HG03196 (cell line): ENCODE measurements around the gene TMEM169.
"Not testable (repeated sequence)": the region's sequence is repeated elsewhere in the genome, so short reads cannot be mapped to it uniquely, and the experiment has no call there.

Experiments
- ATAC-seq: cut with Tn5 transposase; IDR thresholded peaks from one replicate; pipeline ENCODE4 v1.9.1; 2021; ENCODE audit not compliant: unreplicated experiment

TMEM169 gene

GRCh38 chr2:216071111-216071851 lies 10.4 kb upstream of the TMEM169 start:
- no peak for ATAC-seq

- ATAC-seq: no peak
Measured at GRCh38 chr2:216072473-216072872, 9.2 kb upstream of the TMEM169 start.

GRCh38 chr2:216073773-216074172 lies 7.9 kb upstream of the TMEM169 start:
- ATAC-seq: no peak

- no peak for ATAC-seq
Measured at GRCh38 chr2:216074380-216074779, 7.3 kb upstream of the TMEM169 start.

DNA sequence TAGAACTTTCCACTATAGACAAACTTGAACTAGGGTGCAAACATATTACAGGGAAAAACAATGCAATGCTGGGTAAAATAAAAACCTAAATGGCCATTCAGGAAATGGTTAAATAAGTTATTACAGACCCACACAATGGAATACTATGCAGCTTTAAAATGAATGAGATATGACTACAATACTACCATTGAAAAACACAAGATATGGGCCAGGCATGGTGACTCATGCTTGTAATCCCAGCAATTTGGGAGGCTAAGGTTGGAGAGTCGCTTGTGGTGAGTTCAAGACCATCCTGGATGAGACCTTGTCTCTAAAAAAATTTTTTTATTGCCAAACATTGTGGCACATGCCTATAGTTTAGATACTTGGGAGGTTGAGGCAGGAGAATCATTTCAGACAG lies 6.9 kb upstream of the TMEM169 start:
- ATAC-seq: no peak

DNA sequence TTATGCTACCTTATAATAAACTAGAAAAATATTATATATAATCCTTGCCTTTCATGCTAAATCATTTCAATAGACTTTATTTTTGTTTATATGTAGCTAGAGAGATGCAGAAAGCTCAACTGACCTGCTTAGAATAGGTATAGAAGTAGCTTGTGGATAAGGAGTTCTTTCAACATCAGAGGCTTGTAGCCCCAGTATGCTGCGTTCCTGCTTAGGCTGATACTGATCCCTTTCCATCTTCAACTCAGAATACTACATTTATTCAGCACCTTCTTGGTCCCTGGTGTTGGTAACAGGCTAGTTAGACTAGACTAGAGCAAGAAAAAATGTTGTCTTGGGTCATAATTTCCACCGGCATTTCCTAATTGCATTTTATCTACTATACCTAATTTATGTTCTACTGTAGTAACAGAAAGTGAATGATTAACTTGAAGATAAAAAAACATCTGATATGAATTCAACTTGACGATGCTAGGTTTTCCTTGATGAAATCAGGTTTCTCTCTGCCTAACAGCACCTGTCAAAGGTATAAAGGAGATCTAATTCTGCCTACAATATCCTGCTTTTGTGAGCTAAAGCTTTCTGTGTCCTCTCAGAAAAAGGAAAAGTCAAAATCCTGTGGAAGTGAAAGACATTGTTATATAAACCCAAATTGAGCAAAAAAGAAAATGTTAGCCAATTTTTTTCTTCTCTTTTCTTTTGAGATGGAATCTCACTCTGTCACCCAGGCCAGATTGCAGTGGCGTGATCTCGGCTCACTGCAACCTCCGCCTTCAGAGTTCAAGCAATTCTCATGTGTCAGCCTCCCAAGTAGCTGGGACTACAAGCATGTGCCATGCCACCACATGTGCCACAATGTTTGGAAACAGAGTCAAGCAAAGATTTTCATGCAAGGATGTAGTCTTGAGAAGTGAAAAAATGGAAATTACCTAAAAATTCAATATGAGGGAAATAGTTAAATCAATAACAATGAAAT lies 5.9 kb upstream of the TMEM169 start:
- no peak for ATAC-seq

DNA sequence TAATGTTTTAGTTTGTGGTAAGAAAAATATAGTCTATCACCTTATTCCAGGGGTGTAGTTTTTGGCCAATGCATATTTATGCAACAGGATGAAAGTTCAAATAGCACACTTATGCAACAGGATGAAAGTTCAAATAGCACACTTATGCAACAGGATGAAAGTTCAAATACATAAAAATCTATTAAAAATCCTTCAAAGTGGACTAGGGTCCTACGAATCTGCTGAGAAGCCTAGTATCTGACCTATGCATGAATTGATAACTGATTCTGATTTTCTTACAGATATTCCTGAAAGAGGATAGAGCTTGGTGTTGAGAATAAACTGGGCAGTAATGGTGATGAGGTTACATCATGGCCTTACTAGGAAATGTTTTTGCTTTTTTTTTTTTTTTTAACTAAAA lies 2.9 kb upstream of the TMEM169 start:
- no peak for ATAC-seq

- not testable (repeated sequence) for ATAC-seq
Measured at GRCh38 chr2:216080048-216080447, 1.7 kb upstream of the TMEM169 start.

GRCh38 chr2:216081012-216081411 lies 707 bp upstream of the TMEM169 start:
- peak; percentile 6 for ATAC-seq

- ATAC-seq: peak; percentile 24
Measured at GRCh38 chr2:216082117-216082711, 495 bp downstream of the TMEM169 start.

DNA sequence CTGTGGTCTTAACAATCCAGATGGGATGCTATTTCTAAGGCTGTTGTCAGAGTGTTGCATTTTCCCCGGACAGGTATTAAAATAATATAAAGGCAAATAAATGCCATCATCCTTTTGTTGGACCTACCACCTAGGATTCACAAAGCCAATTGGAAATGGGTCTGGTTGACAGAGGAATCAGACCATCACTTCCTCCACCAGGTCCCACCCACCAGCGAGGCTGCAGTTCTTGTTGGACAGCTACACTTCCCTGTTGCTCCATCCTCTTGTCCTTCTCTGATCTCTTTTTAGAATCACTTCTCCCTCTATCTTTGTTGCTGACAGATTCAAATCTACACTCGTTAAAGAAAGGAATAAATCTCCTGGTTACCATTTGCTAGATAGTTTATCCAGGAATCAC lies 1.1 kb downstream of the TMEM169 start:
- ATAC-seq: no peak

DNA sequence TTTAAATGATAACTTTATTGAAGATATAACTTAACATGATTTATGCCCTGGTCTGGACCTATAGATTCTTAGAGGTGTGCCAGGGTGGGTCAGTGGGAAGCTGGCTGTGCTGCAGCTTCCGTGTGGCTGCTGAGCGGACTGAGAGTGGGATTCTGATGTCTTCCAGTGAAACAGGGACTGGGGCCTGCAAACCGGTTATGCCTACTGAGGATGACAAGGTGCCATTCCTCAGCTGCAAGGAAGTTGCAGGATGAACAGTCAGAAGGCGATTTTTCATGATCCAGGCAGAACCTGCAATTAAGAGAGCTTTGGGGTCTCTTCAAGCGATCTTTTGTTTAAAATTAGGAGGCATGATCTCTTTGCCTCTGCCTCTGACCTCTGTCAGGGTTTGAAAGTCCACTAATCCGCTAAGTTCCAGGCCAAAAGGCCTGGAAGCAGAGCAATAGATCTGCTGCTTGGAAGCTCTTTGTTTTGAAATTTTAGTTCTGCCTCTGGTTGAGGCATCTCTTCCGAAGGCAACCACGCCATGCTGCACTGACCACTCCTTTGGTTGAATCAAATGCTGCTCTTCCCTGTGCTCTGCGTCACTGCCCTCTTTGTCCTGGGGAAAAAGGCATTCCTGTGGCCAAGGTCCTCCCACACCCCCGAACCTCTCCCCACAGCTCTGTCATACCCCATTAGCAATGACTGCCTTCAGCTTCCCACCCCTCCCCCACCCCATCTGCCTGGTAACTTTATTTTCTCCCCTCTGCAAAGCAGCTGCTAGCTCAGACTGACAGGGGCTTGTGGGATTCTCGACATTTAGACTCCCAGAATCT lies 2.0 kb downstream of the TMEM169 start:
- ATAC-seq: no peak

DNA sequence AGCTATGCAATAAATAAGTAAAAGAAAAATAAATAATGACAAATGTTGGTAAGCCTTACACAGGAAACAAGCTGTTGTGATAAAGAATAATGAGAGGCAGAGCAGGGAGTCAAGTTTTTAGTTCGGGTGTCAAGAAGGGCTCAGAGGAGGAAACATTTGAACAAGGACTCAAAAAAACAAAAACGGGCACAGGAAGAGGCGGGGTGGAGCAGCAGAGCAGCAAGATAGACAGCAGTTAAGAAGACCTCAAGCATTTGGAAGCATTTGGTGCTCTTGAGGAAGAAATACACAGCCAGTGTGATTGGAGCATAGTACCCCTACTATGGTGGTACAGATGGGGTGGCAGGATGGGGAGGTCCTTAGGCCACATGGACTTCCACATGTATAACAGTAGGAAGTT lies 2.8 kb downstream of the TMEM169 start:
- ATAC-seq: no peak

- ATAC-seq: no peak
Measured at GRCh38 chr2:216086207-216086893, 4.6 kb downstream of the TMEM169 start.

GRCh38 chr2:216090369-216090786 lies 8.7 kb downstream of the TMEM169 start:
- ATAC-seq: no peak

GRCh38 chr2:216092646-216093045 lies 10.9 kb downstream of the TMEM169 start:
- ATAC-seq: no peak

DNA sequence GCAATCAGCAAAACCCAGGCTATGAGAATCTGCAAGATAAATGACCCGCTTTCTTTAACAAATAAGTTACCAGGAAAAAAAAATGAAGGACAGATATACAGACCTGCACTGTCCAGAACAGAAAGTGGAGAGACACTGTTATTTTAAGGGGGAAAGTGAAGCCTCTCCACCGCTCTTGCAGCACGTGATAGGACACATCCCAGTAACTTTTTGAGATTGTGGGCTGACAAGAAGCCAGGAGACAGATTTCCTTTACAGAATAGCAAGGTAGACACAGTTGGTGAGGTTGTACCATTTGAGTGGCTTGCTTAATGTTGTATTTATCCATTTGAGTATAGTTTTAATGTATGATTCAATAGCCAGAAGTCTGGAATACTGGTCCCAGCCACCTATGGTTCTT lies 13.0 kb downstream of the TMEM169 start:
- ATAC-seq: no peak

- ATAC-seq: no peak
Measured at GRCh38 chr2:216098421-216099334, 17.0 kb downstream of the TMEM169 start.

DNA sequence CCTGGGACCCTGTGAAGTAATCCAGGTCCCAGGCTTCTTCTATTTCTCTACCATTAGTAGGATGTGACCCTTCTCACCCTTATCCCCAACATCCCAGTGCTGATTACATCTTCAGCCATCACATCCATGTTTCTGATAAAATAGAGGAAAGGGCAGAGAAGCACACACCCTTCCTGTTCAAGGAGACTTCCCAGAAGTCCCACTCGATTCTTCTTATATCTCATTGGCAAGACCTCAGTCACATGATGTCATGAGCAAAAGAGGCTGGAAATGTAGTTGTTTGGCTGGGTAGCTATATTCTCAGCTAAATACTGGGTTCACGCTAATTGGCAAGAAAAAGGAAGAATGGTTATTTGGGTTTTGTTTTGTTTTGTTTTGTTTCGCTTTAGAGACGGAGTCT lies 19.4 kb downstream of the TMEM169 start:
- ATAC-seq: no peak
